HCT116 (cell line): Measurements from ENCODE around the gene CFAP221. TPM values are rescaled to one million over a fixed set of nuclear protein-coding genes. Genes with fewer than 3 reads are reported as not detected.

Experiments
- ATAC-seq: fragments of 200-7000 bp; cut with Tn5 transposase; 2 replicates; pipeline ENCODE4 v1.9.1; 2020; ENCODE audit warnings: mild to moderate bottlenecking, moderate library complexity
- BruUV-seq: library from RNA; stranded (reverse); fragments of 400-500 nt; replicated peaks from 2 replicates; lab custom pipeline; 2021; lab: Mats Ljungman, UMichigan
- CTCF ChIA-PET: fragments of 300-600 bp; sonication (Branson Sonifier 250); formaldehyde crosslinking; loops from one replicate; lab custom pipeline; 2021; ENCODE audit warnings: antibody characterized with exemption; lab: Charles Lee
- POLR2A ChIA-PET: fragments of 300-600, 350-600 bp; sonication (Branson Sonifier 250); formaldehyde crosslinking; loops from one replicate; lab custom pipeline; 2021; ENCODE audit warnings: antibody characterized with exemption; lab: Charles Lee
- RAD21 ChIA-PET, 2 experiments: fragments of 300-600 bp; sonication (Branson Sonifier 250); formaldehyde crosslinking; loops; one replicate each; lab custom pipeline; 2023; ENCODE audit warnings: low total read pairs in 2 of 2; ENCODE audit not compliant: uncharacterized antibody in 2 of 2, unreplicated experiment in 2 of 2, low non-redundant PET in 1 of 2; lab: Charles Lee
- DNase-seq: peaks from one replicate; pipeline ENCODE4 v3.0.0-alpha.2; 2010; ENCODE audit warnings: low read depth, low spot score
- H2AFZ ChIP-seq: fragments of 200-600 bp; shearing (Covaris generic), sonication (generic); 2 replicates; pipeline ENCODE4 v1.6.1; 2017; ENCODE audit warnings: low read depth, mixed run types, mixed read lengths, antibody characterized with exemption, low read length; ENCODE audit not compliant: poor library complexity, severe bottlenecking
- H3K27ac ChIP-seq: 2 replicates; pipeline ENCODE4 v1.5.1; 2012; ENCODE audit warnings: low read depth, low read length
- H3K27me3 ChIP-seq: fragments of 200-600 bp; sonication (generic); 2 replicates; pipeline ENCODE4 v1.6.1; 2016; ENCODE audit warnings: mixed run types, low read length, mixed read lengths; ENCODE audit not compliant: insufficient read depth
- H3K36me3 ChIP-seq, 2 experiments: fragments of 200-500 bp in 1 of 2; fragments of 200-600 bp in 1 of 2; sonication (Bioruptor generic) in 1 of 2; sonication (generic) in 1 of 2; 2 replicates each; pipeline versions ENCODE4 v1.5.1 to v1.6.1; 2014 to 2016; ENCODE audit warnings: low read length in 2 of 2, inconsistent platforms in 1 of 2, mixed read lengths in 1 of 2, mixed run types in 1 of 2; ENCODE audit not compliant: insufficient read depth in 2 of 2, control insufficient read depth in 1 of 2
- H3K4me1 ChIP-seq, 2 experiments: fragments of 200-600 bp in 1 of 2; sonication (generic) in 1 of 2; 2 replicates each; pipeline versions ENCODE4 v1.5.1 to v1.6.1; 2012 to 2017; ENCODE audit warnings: low read length in 2 of 2, inconsistent platforms in 1 of 2, mild to moderate bottlenecking in 1 of 2, mixed read lengths in 1 of 2, mixed run types in 1 of 2, moderate library complexity in 1 of 2; ENCODE audit not compliant: insufficient read depth in 2 of 2, control insufficient read depth in 1 of 2
- H3K4me2 ChIP-seq: fragments of 200-600 bp; sonication (generic); 2 replicates; pipeline ENCODE4 v1.6.1; 2017; ENCODE audit warnings: mixed run types, low read length, mixed read lengths
- H3K4me3 ChIP-seq, 2 experiments: fragments of 200-600 bp in 1 of 2; sonication (generic) in 1 of 2; replicated peaks in 1 of 2; 2 replicates each; pipeline ENCODE4 v1.5.1; 2011 to 2016; ENCODE audit warnings: low read length in 2 of 2, control low read depth in 1 of 2, low read depth in 1 of 2, mild to moderate bottlenecking in 1 of 2, mixed read lengths in 1 of 2, mixed run types in 1 of 2
- H3K79me2 ChIP-seq: fragments of 200-600 bp; sonication (generic); 2 replicates; pipeline ENCODE4 v1.6.1; 2017; ENCODE audit warnings: mild to moderate bottlenecking, mixed run types, low read length, moderate library complexity, mixed read lengths; ENCODE audit not compliant: insufficient read depth
- H3K9ac ChIP-seq: fragments of 200-600 bp; sonication (generic); 2 replicates; pipeline ENCODE4 v1.6.1; 2016; ENCODE audit warnings: low read length, mixed read lengths
- H3K9me2 ChIP-seq: fragments of 200-600 bp; sonication (generic), shearing (Covaris generic); 2 replicates; pipeline ENCODE4 v1.6.1; 2017; ENCODE audit warnings: mixed run types, mild to moderate bottlenecking, moderate library complexity; ENCODE audit not compliant: insufficient read depth
- H3K9me3 ChIP-seq, 2 experiments: fragments of 200-500 bp in 1 of 2; fragments of 200-600 bp in 1 of 2; sonication (Bioruptor generic) in 1 of 2; sonication (generic) in 1 of 2; 2 replicates each; pipeline ENCODE4 v1.6.1; 2014 to 2017; ENCODE audit warnings: low read length in 2 of 2, mixed read lengths in 2 of 2, inconsistent platforms in 1 of 2, low read depth in 1 of 2, mild to moderate bottlenecking in 1 of 2, mixed run types in 1 of 2, moderate library complexity in 1 of 2; ENCODE audit not compliant: control insufficient read depth in 1 of 2, insufficient read depth in 1 of 2
- H4K20me1 ChIP-seq: fragments of 200-600 bp; sonication (generic), shearing (Covaris generic); 2 replicates; pipeline ENCODE4 v1.6.1; 2017; ENCODE audit warnings: mixed run types, mild to moderate bottlenecking, moderate library complexity; ENCODE audit not compliant: insufficient read depth
- ELF1 ChIP-seq: IDR thresholded peaks from 2 replicates; pipeline ENCODE4 v1.6.1; 2012; ENCODE audit warnings: low read depth, borderline replicate concordance
- EZH2phosphoT487 ChIP-seq: fragments of 200-600 bp; IDR thresholded peaks from 2 replicates; pipeline ENCODE4 v1.6.1; 2018; ENCODE audit warnings: antibody characterized with exemption, borderline replicate concordance
- FOSL1 ChIP-seq: IDR thresholded peaks from 2 replicates; pipeline ENCODE4 v1.6.1; 2012; ENCODE audit warnings: low read depth
- POLR2A ChIP-seq: IDR thresholded peaks from 2 replicates; pipeline ENCODE4 v1.7.0; 2011; ENCODE audit warnings: borderline replicate concordance; ENCODE audit not compliant: insufficient read depth, insufficient read length; ENCODE audit errors: extremely low read depth
- REST ChIP-seq: IDR thresholded peaks from 2 replicates; pipeline ENCODE4 v1.6.1; 2012; ENCODE audit warnings: low read depth
- SIN3A ChIP-seq: IDR thresholded peaks from 2 replicates; pipeline ENCODE4 v1.6.1; 2012; ENCODE audit warnings: low read depth
- SP1 ChIP-seq: IDR thresholded peaks from 2 replicates; pipeline ENCODE4 v1.6.1; 2012; ENCODE audit warnings: low read depth
- SRF ChIP-seq: IDR thresholded peaks from 2 replicates; pipeline ENCODE4 v1.6.1; 2012; ENCODE audit warnings: low read depth
- ZBTB33 ChIP-seq: IDR thresholded peaks from 2 replicates; pipeline ENCODE4 v1.6.1; 2011; ENCODE audit warnings: mild to moderate bottlenecking, low read length, moderate library complexity; ENCODE audit not compliant: insufficient replicate concordance; ENCODE audit errors: extremely low read depth
- ZFX ChIP-seq: fragments of 450-650 bp; IDR thresholded peaks from 2 replicates; pipeline ENCODE4 v1.6.1; 2017
- intact Hi-C: fragments of 100-400 bp; cut with micrococcal nuclease; formaldehyde crosslinking; loops from 2 replicates; pipeline ENCODE4 v1.10.0; 2022
- total RNA-seq: library from RNA; stranded (reverse); gene quantifications from one replicate; pipeline ENCODE4 v1.2.1, GENCODE V29; 2021; ENCODE audit not compliant: unreplicated experiment

Gene CFAP221
- total RNA-seq, 1 experiment from 2014 or later, result 0.96 TPM

- H3K36me3 ChIP-seq, result no peaks in the 10 kb centered on the region
- H3K27me3 ChIP-seq, result no peaks in the 10 kb centered on the region
- H4K20me1 ChIP-seq, result no peaks in the 10 kb centered on the region
- H3K27ac ChIP-seq, result no peak overlapping the region
- no peaks in the 10 kb centered on the region; the same call in 1 of the 2 replicates for H3K9me2 ChIP-seq
- H2AFZ ChIP-seq, result no peak overlapping the region
- intact Hi-C loops, result no loop called here
- TF ChIP-seq SRF, result no peak
- no peak overlapping the region for H3K4me2 ChIP-seq
- no peak for ATAC-seq
- BruUV-seq, result no TSS peak
- H3K79me2 ChIP-seq, result no peaks in the 10 kb centered on the region
- no peaks in the 10 kb centered on the region for H3K4me1 ChIP-seq
- H3K9me3 ChIP-seq, result no peaks in the 10 kb centered on the region; a peak in 1 of 4 replicates
- DNase-seq, result no peak
- POLR2A ChIA-PET, result no interaction called here
- RAD21 ChIA-PET, result no interaction called here
- H3K9ac ChIP-seq, result no peak overlapping the region
- CTCF ChIA-PET, result no interaction called here
- no peak overlapping the region for H3K4me3 ChIP-seq
These were observed 23.0 kb downstream of the CFAP221 start for GRCh38 chr2:119567292-119567691.

GRCh38 chr2:119574108-119574815 lies 30.0 kb downstream of the CFAP221 start:
- no peak overlapping the region for H3K4me3 ChIP-seq
- no peaks in the 10 kb centered on the region for H3K4me1 ChIP-seq
- no peak overlapping the region for H3K27ac ChIP-seq
- H3K9me2 ChIP-seq, result no peaks in the 10 kb centered on the region
- DNase-seq (no peak), ATAC-seq (no peak)
- no TSS peak for BruUV-seq
- CTCF ChIA-PET, result no interaction called here
- H3K9ac ChIP-seq, result no peak overlapping the region
- H3K9me3 ChIP-seq, result no peaks in the 10 kb centered on the region; a peak in 1 of 4 replicates
- no peak overlapping the region for H3K4me2 ChIP-seq
- TF ChIP-seq POLR2A (no peak), SIN3A (no peak), ZBTB33 (no peak), FOSL1 (no peak), EZH2phosphoT487 (no peak), ELF1 (no peak), SP1 (no peak), REST (no peak), ZFX (no peak)
- no peaks in the 10 kb centered on the region for H3K36me3 ChIP-seq
- intact Hi-C loops, result no loop called here
- H4K20me1 ChIP-seq, result no peaks in the 10 kb centered on the region
- no peak overlapping the region for H2AFZ ChIP-seq
- H3K79me2 ChIP-seq, result no peaks in the 10 kb centered on the region
- no peaks in the 10 kb centered on the region for H3K27me3 ChIP-seq
- POLR2A ChIA-PET, result no interaction called here
- RAD21 ChIA-PET, result no interaction called here
